Measurements from ENCODE around the gene ARF3.

Gene ARF3

GRCh38 chr12:48970702-48971334, 13.5 kb upstream of the ARF3 start:
- peak overlapping the region; percentile 25 for H3K4me3 ChIP-seq (ENCODE audit: extremely low read depth, insufficient read depth, low read length, poor library complexity, severe bottlenecking)
- H3K36me3 ChIP-seq (ENCODE audit: control insufficient read depth, insufficient read depth, low read length) = no peaks in the 10 kb centered on the region
- no peak overlapping the region for H3K27ac ChIP-seq (ENCODE audit: low read depth, low read length, severe bottlenecking)
- H3K4me1 ChIP-seq (ENCODE audit: control insufficient read depth, insufficient read depth, low read length, poor library complexity, severe bottlenecking) = peaks cover 12% of the 10 kb centered on the region
- no peaks in the 10 kb centered on the region for H3K9me3 ChIP-seq (ENCODE audit: control insufficient read depth, low read length)
- 20 to 25% methylated on average over 5 to 8 of the region's 10 CpGs for WGBS, 2 experiments (ENCODE audit: insufficient coverage in 2 of 2)

GRCh38 chr12:48969833-48970701, 12.8 kb upstream of the ARF3 start:
- Histone ChIP-seq H3K36me3 (ENCODE audit: control insufficient read depth, insufficient read depth, low read length) (no peaks in the 10 kb centered on the region), H3K27ac (ENCODE audit: low read depth, low read length, severe bottlenecking) (no peak overlapping the region), H3K9me3 (ENCODE audit: control insufficient read depth, low read length) (no peaks in the 10 kb centered on the region), H3K4me1 (ENCODE audit: control insufficient read depth, insufficient read depth, low read length, poor library complexity, severe bottlenecking) (peaks cover 12% of the 10 kb centered on the region), H3K4me3 (ENCODE audit: extremely low read depth, insufficient read depth, low read length, poor library complexity, severe bottlenecking) (no peak overlapping the region)
- WGBS, 2 experiments (ENCODE audit: insufficient coverage in 2 of 2) = 6 to 9% methylated on average over 52 to 71 of the region's 77 CpGs

- H3K4me1 ChIP-seq (ENCODE audit: control insufficient read depth, insufficient read depth, low read length, poor library complexity, severe bottlenecking) = peaks cover 12% of the 10 kb centered on the region
- no peak overlapping the region for H3K4me3 ChIP-seq (ENCODE audit: extremely low read depth, insufficient read depth, low read length, poor library complexity, severe bottlenecking)
- no peaks in the 10 kb centered on the region for H3K36me3 ChIP-seq (ENCODE audit: control insufficient read depth, insufficient read depth, low read length)
- H3K27ac ChIP-seq (ENCODE audit: low read depth, low read length, severe bottlenecking) = no peak overlapping the region
- no peaks in the 10 kb centered on the region for H3K9me3 ChIP-seq (ENCODE audit: control insufficient read depth, low read length)
- 25 to 30% methylated on average over 4 to 5 of the region's 8 CpGs for WGBS, 2 experiments (ENCODE audit: insufficient coverage in 2 of 2)
These were observed 12.0 kb upstream of the ARF3 start for GRCh38 chr12:48969160-48969771.

- no peaks in the 10 kb centered on the region for H3K9me3 ChIP-seq (ENCODE audit: control insufficient read depth, low read length)
- H3K4me1 ChIP-seq (ENCODE audit: control insufficient read depth, insufficient read depth, low read length, poor library complexity, severe bottlenecking) = peaks cover 12% of the 10 kb centered on the region
- H3K27ac ChIP-seq (ENCODE audit: low read depth, low read length, severe bottlenecking) = no peak overlapping the region
- no peak overlapping the region for H3K4me3 ChIP-seq (ENCODE audit: extremely low read depth, insufficient read depth, low read length, poor library complexity, severe bottlenecking)
- 29 to 33% methylated on average over 1 to 2 of the region's 3 CpGs for WGBS, 2 experiments (ENCODE audit: insufficient coverage in 2 of 2)
- no peaks in the 10 kb centered on the region for H3K36me3 ChIP-seq (ENCODE audit: control insufficient read depth, insufficient read depth, low read length)
These were observed 11.2 kb upstream of the ARF3 start for GRCh38 chr12:48968467-48968866.

- H3K27ac ChIP-seq (ENCODE audit: low read depth, low read length, severe bottlenecking) = no peak overlapping the region
- WGBS, 2 experiments (ENCODE audit: insufficient coverage in 2 of 2) = 31 to 61% methylated on average over 3 to 4 of the region's 7 CpGs
- H3K36me3 ChIP-seq (ENCODE audit: control insufficient read depth, insufficient read depth, low read length) = no peaks in the 10 kb centered on the region
- no peak overlapping the region for H3K4me3 ChIP-seq (ENCODE audit: extremely low read depth, insufficient read depth, low read length, poor library complexity, severe bottlenecking)
- no peaks in the 10 kb centered on the region for H3K9me3 ChIP-seq (ENCODE audit: control insufficient read depth, low read length)
- peaks cover 12% of the 10 kb centered on the region for H3K4me1 ChIP-seq (ENCODE audit: control insufficient read depth, insufficient read depth, low read length, poor library complexity, severe bottlenecking)
These were observed 10.7 kb upstream of the ARF3 start for GRCh38 chr12:48967991-48968390.

- no peak overlapping the region for H3K4me3 ChIP-seq (ENCODE audit: extremely low read depth, insufficient read depth, low read length, poor library complexity, severe bottlenecking)
- no peaks in the 10 kb centered on the region for H3K36me3 ChIP-seq (ENCODE audit: control insufficient read depth, insufficient read depth, low read length)
- H3K4me1 ChIP-seq (ENCODE audit: control insufficient read depth, insufficient read depth, low read length, poor library complexity, severe bottlenecking) = peaks cover 16% of the 10 kb centered on the region
- no peaks in the 10 kb centered on the region for H3K9me3 ChIP-seq (ENCODE audit: control insufficient read depth, low read length)
- no peak overlapping the region for H3K27ac ChIP-seq (ENCODE audit: low read depth, low read length, severe bottlenecking)
- WGBS, 2 experiments (ENCODE audit: insufficient coverage in 2 of 2) = 83 to 91% methylated on average over 18 to 20 of the region's 20 CpGs
These were observed 9.0 kb upstream of the ARF3 start for GRCh38 chr12:48966177-48966895.

- Histone ChIP-seq H3K4me1 (ENCODE audit: control insufficient read depth, insufficient read depth, low read length, poor library complexity, severe bottlenecking) (peaks cover 12% of the 10 kb centered on the region), H3K27ac (ENCODE audit: low read depth, low read length, severe bottlenecking) (no peak overlapping the region), H3K36me3 (ENCODE audit: control insufficient read depth, insufficient read depth, low read length) (no peaks in the 10 kb centered on the region), H3K4me3 (ENCODE audit: extremely low read depth, insufficient read depth, low read length, poor library complexity, severe bottlenecking) (no peak overlapping the region), H3K9me3 (ENCODE audit: control insufficient read depth, low read length) (no peaks in the 10 kb centered on the region)
These were observed 8.1 kb upstream of the ARF3 start for GRCh38 chr12:48965298-48965838.

- Histone ChIP-seq H3K27ac (ENCODE audit: low read depth, low read length, severe bottlenecking) (no peak overlapping the region), H3K9me3 (ENCODE audit: control insufficient read depth, low read length) (no peaks in the 10 kb centered on the region)
These were observed 4.5 kb upstream of the ARF3 start for GRCh38 chr12:48961801-48962200.

GRCh38 chr12:48961331-48961730, 4.0 kb upstream of the ARF3 start:
- Histone ChIP-seq H3K9me3 (ENCODE audit: control insufficient read depth, low read length) (no peaks in the 10 kb centered on the region), H3K4me3 (ENCODE audit: extremely low read depth, insufficient read depth, low read length, poor library complexity, severe bottlenecking) (no peak overlapping the region), H3K27ac (ENCODE audit: low read depth, low read length, severe bottlenecking) (no peak overlapping the region), H3K4me1 (ENCODE audit: control insufficient read depth, insufficient read depth, low read length, poor library complexity, severe bottlenecking) (peaks cover 9% of the 10 kb centered on the region), H3K36me3 (ENCODE audit: control insufficient read depth, insufficient read depth, low read length) (no peaks in the 10 kb centered on the region)
- 73 to 88% methylated on average over 1 to 2 of the region's 4 CpGs for WGBS, 2 experiments (ENCODE audit: insufficient coverage in 2 of 2)

More at GRCh38 chr12:48961801-48962200, 4.5 kb upstream of the ARF3 start:
- peaks cover 9% of the 10 kb centered on the region for H3K4me1 ChIP-seq (ENCODE audit: control insufficient read depth, insufficient read depth, low read length, poor library complexity, severe bottlenecking)
- no peaks in the 10 kb centered on the region for H3K36me3 ChIP-seq (ENCODE audit: control insufficient read depth, insufficient read depth, low read length)
- H3K4me3 ChIP-seq (ENCODE audit: extremely low read depth, insufficient read depth, low read length, poor library complexity, severe bottlenecking) = no peak overlapping the region

GRCh38 chr12:48960834-48961233, 3.5 kb upstream of the ARF3 start:
- 93 to 100% methylated on average over 2 of the region's 3 CpGs for WGBS, 2 experiments (ENCODE audit: insufficient coverage in 2 of 2)
- Histone ChIP-seq H3K27ac (ENCODE audit: low read depth, low read length, severe bottlenecking) (no peak overlapping the region), H3K9me3 (ENCODE audit: control insufficient read depth, low read length) (no peaks in the 10 kb centered on the region), H3K4me3 (ENCODE audit: extremely low read depth, insufficient read depth, low read length, poor library complexity, severe bottlenecking) (no peak overlapping the region), H3K4me1 (ENCODE audit: control insufficient read depth, insufficient read depth, low read length, poor library complexity, severe bottlenecking) (peaks cover 11% of the 10 kb centered on the region), H3K36me3 (ENCODE audit: control insufficient read depth, insufficient read depth, low read length) (peaks cover 3% of the 10 kb centered on the region)
